HCT116 (cell line): ENCODE results near the gene ITGAV. TPM values are rescaled to one million over a fixed set of nuclear protein-coding genes. Genes with fewer than 3 reads are reported as not detected.
A peak's percentile ranks its signal among the peaks of the same experiment; 100 is the strongest.

ENCODE experiments used
- ATAC-seq: fragments of 200-7000 bp; cut with Tn5 transposase; 2 replicates; pipeline ENCODE4 v1.9.1; 2020; ENCODE audit warnings: mild to moderate bottlenecking, moderate library complexity
- BruUV-seq: library from RNA; stranded (reverse); fragments of 400-500 nt; replicated peaks from 2 replicates; lab custom pipeline; 2021; lab: Mats Ljungman, UMichigan
- CTCF ChIA-PET: fragments of 300-600 bp; sonication (Branson Sonifier 250); formaldehyde crosslinking; loops from one replicate; lab custom pipeline; 2021; ENCODE audit warnings: antibody characterized with exemption; lab: Charles Lee
- POLR2A ChIA-PET: fragments of 300-600, 350-600 bp; sonication (Branson Sonifier 250); formaldehyde crosslinking; loops from one replicate; lab custom pipeline; 2021; ENCODE audit warnings: antibody characterized with exemption; lab: Charles Lee
- RAD21 ChIA-PET, 2 experiments: fragments of 300-600 bp; sonication (Branson Sonifier 250); formaldehyde crosslinking; loops; one replicate each; lab custom pipeline; 2023; ENCODE audit warnings: low total read pairs in 2 of 2; ENCODE audit not compliant: uncharacterized antibody in 2 of 2, unreplicated experiment in 2 of 2, low non-redundant PET in 1 of 2; lab: Charles Lee
- DNase-seq: peaks from one replicate; pipeline ENCODE4 v3.0.0-alpha.2; 2010; ENCODE audit warnings: low read depth, low spot score
- H2AFZ ChIP-seq: fragments of 200-600 bp; shearing (Covaris generic), sonication (generic); 2 replicates; pipeline ENCODE4 v1.6.1; 2017; ENCODE audit warnings: low read depth, mixed run types, mixed read lengths, antibody characterized with exemption, low read length; ENCODE audit not compliant: poor library complexity, severe bottlenecking
- H3K27ac ChIP-seq: 2 replicates; pipeline ENCODE4 v1.5.1; 2012; ENCODE audit warnings: low read depth, low read length
- H3K27me3 ChIP-seq: fragments of 200-600 bp; sonication (generic); 2 replicates; pipeline ENCODE4 v1.6.1; 2016; ENCODE audit warnings: mixed run types, low read length, mixed read lengths; ENCODE audit not compliant: insufficient read depth
- H3K36me3 ChIP-seq, 2 experiments: fragments of 200-500 bp in 1 of 2; fragments of 200-600 bp in 1 of 2; sonication (Bioruptor generic) in 1 of 2; sonication (generic) in 1 of 2; 2 replicates each; pipeline versions ENCODE4 v1.5.1 to v1.6.1; 2014 to 2016; ENCODE audit warnings: low read length in 2 of 2, inconsistent platforms in 1 of 2, mixed read lengths in 1 of 2, mixed run types in 1 of 2; ENCODE audit not compliant: insufficient read depth in 2 of 2, control insufficient read depth in 1 of 2
- H3K4me1 ChIP-seq, 2 experiments: fragments of 200-600 bp in 1 of 2; sonication (generic) in 1 of 2; 2 replicates each; pipeline versions ENCODE4 v1.5.1 to v1.6.1; 2012 to 2017; ENCODE audit warnings: low read length in 2 of 2, inconsistent platforms in 1 of 2, mild to moderate bottlenecking in 1 of 2, mixed read lengths in 1 of 2, mixed run types in 1 of 2, moderate library complexity in 1 of 2; ENCODE audit not compliant: insufficient read depth in 2 of 2, control insufficient read depth in 1 of 2
- H3K4me2 ChIP-seq: fragments of 200-600 bp; sonication (generic); 2 replicates; pipeline ENCODE4 v1.6.1; 2017; ENCODE audit warnings: mixed run types, low read length, mixed read lengths
- H3K4me3 ChIP-seq, 2 experiments: fragments of 200-600 bp in 1 of 2; sonication (generic) in 1 of 2; replicated peaks in 1 of 2; 2 replicates each; pipeline ENCODE4 v1.5.1; 2011 to 2016; ENCODE audit warnings: low read length in 2 of 2, control low read depth in 1 of 2, low read depth in 1 of 2, mild to moderate bottlenecking in 1 of 2, mixed read lengths in 1 of 2, mixed run types in 1 of 2
- H3K79me2 ChIP-seq: fragments of 200-600 bp; sonication (generic); 2 replicates; pipeline ENCODE4 v1.6.1; 2017; ENCODE audit warnings: mild to moderate bottlenecking, mixed run types, low read length, moderate library complexity, mixed read lengths; ENCODE audit not compliant: insufficient read depth
- H3K9ac ChIP-seq: fragments of 200-600 bp; sonication (generic); 2 replicates; pipeline ENCODE4 v1.6.1; 2016; ENCODE audit warnings: low read length, mixed read lengths
- H3K9me2 ChIP-seq: fragments of 200-600 bp; sonication (generic), shearing (Covaris generic); 2 replicates; pipeline ENCODE4 v1.6.1; 2017; ENCODE audit warnings: mixed run types, mild to moderate bottlenecking, moderate library complexity; ENCODE audit not compliant: insufficient read depth
- H3K9me3 ChIP-seq, 2 experiments: fragments of 200-500 bp in 1 of 2; fragments of 200-600 bp in 1 of 2; sonication (Bioruptor generic) in 1 of 2; sonication (generic) in 1 of 2; 2 replicates each; pipeline ENCODE4 v1.6.1; 2014 to 2017; ENCODE audit warnings: low read length in 2 of 2, mixed read lengths in 2 of 2, inconsistent platforms in 1 of 2, low read depth in 1 of 2, mild to moderate bottlenecking in 1 of 2, mixed run types in 1 of 2, moderate library complexity in 1 of 2; ENCODE audit not compliant: control insufficient read depth in 1 of 2, insufficient read depth in 1 of 2
- H4K20me1 ChIP-seq: fragments of 200-600 bp; sonication (generic), shearing (Covaris generic); 2 replicates; pipeline ENCODE4 v1.6.1; 2017; ENCODE audit warnings: mixed run types, mild to moderate bottlenecking, moderate library complexity; ENCODE audit not compliant: insufficient read depth
- ATF3 ChIP-seq: IDR thresholded peaks from 2 replicates; pipeline ENCODE4 v1.6.1; 2012
- CBX3 ChIP-seq: IDR thresholded peaks from 2 replicates; pipeline ENCODE4 v1.6.1; 2012; ENCODE audit warnings: low read depth
- CEBPB ChIP-seq: IDR thresholded peaks from 2 replicates; pipeline ENCODE4 v1.6.1; 2012; ENCODE audit warnings: low read depth
- CTCF ChIP-seq, 3 experiments: fragments of 200-600 bp in 1 of 3; sonication (generic) in 1 of 3; IDR thresholded peaks in 2 of 3; conservative IDR thresholded peaks in 1 of 3; 2 replicates each; pipeline ENCODE4 v1.5.1; 2012 to 2017; ENCODE audit warnings: low read depth in 2 of 3, low read length in 2 of 3, antibody characterized with exemption in 1 of 3, borderline replicate concordance in 1 of 3, control low read depth in 1 of 3, mild to moderate bottlenecking in 1 of 3, mixed read lengths in 1 of 3, mixed run types in 1 of 3, moderate library complexity in 1 of 3; ENCODE audit not compliant: insufficient read depth in 1 of 3
- EGR1 ChIP-seq: IDR thresholded peaks from 2 replicates; pipeline ENCODE4 v1.6.1; 2012; ENCODE audit warnings: low read depth
- ELF1 ChIP-seq: IDR thresholded peaks from 2 replicates; pipeline ENCODE4 v1.6.1; 2012; ENCODE audit warnings: low read depth, borderline replicate concordance
- EZH2phosphoT487 ChIP-seq: fragments of 200-600 bp; IDR thresholded peaks from 2 replicates; pipeline ENCODE4 v1.6.1; 2018; ENCODE audit warnings: antibody characterized with exemption, borderline replicate concordance
- FOSL1 ChIP-seq: IDR thresholded peaks from 2 replicates; pipeline ENCODE4 v1.6.1; 2012; ENCODE audit warnings: low read depth
- JUND ChIP-seq: IDR thresholded peaks from 2 replicates; pipeline ENCODE4 v1.6.1; 2012
- MAX ChIP-seq: IDR thresholded peaks from 2 replicates; pipeline ENCODE4 v1.6.1; 2012
- POLR2A ChIP-seq: IDR thresholded peaks from 2 replicates; pipeline ENCODE4 v1.7.0; 2011; ENCODE audit warnings: borderline replicate concordance; ENCODE audit not compliant: insufficient read depth, insufficient read length; ENCODE audit errors: extremely low read depth
- POLR2AphosphoS5 ChIP-seq: IDR thresholded peaks from 2 replicates; pipeline ENCODE4 v1.6.1; 2011; ENCODE audit warnings: mild to moderate bottlenecking, low read depth, low read length, moderate library complexity
- RAD21 ChIP-seq: IDR thresholded peaks from 2 replicates; pipeline ENCODE4 v1.6.1; 2012; ENCODE audit warnings: low read depth, mild to moderate bottlenecking
- REST ChIP-seq: IDR thresholded peaks from 2 replicates; pipeline ENCODE4 v1.6.1; 2012; ENCODE audit warnings: low read depth
- SIN3A ChIP-seq: IDR thresholded peaks from 2 replicates; pipeline ENCODE4 v1.6.1; 2012; ENCODE audit warnings: low read depth
- SP1 ChIP-seq: IDR thresholded peaks from 2 replicates; pipeline ENCODE4 v1.6.1; 2012; ENCODE audit warnings: low read depth
- SRF ChIP-seq: IDR thresholded peaks from 2 replicates; pipeline ENCODE4 v1.6.1; 2012; ENCODE audit warnings: low read depth
- TCF7L2 ChIP-seq: IDR thresholded peaks from 2 replicates; pipeline ENCODE4 v1.7.0; 2011; ENCODE audit warnings: borderline replicate concordance, inconsistent platforms; ENCODE audit not compliant: insufficient read depth, insufficient read length; ENCODE audit errors: extremely low read depth
- YY1 ChIP-seq: IDR thresholded peaks from 2 replicates; pipeline ENCODE4 v1.6.1; 2011; ENCODE audit warnings: low read length, low read depth, moderate library complexity, mild to moderate bottlenecking; ENCODE audit not compliant: insufficient replicate concordance; ENCODE audit errors: extremely low read depth
- ZBTB33 ChIP-seq: IDR thresholded peaks from 2 replicates; pipeline ENCODE4 v1.6.1; 2011; ENCODE audit warnings: mild to moderate bottlenecking, low read length, moderate library complexity; ENCODE audit not compliant: insufficient replicate concordance; ENCODE audit errors: extremely low read depth
- ZFX ChIP-seq: fragments of 450-650 bp; IDR thresholded peaks from 2 replicates; pipeline ENCODE4 v1.6.1; 2017
- ZNF274 ChIP-seq: fragments of 200-500 bp; sonication (Bioruptor generic); IDR thresholded peaks from 2 replicates; pipeline ENCODE4 v1.6.1; 2014; ENCODE audit warnings: mild to moderate bottlenecking, low read depth, low read length, inconsistent platforms
- intact Hi-C: fragments of 100-400 bp; cut with micrococcal nuclease; formaldehyde crosslinking; loops from 2 replicates; pipeline ENCODE4 v1.10.0; 2022
- total RNA-seq: library from RNA; stranded (reverse); gene quantifications from one replicate; pipeline ENCODE4 v1.2.1, GENCODE V29; 2021; ENCODE audit not compliant: unreplicated experiment

Gene ITGAV
- total RNA-seq, 1 experiment from 2014 or later, result 36.3 TPM

DNA sequence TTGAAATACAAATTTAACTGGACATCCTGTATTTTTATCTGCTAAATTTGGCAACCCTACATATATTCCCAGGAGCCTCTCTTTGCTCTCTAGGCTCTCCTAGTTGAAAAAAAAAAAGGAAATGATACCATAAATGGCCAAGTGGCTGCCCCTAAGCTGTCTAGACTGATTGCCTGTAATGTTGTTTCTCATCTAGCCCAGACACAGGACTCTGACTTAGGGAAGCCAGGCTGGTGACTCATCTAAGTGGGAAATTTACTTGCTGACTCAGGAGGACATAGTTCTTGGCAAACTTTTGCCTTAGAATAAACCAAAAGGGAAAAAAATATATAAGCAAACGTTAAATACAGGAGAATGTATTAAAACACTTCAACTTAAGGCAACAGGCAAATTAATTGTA is 14.6 kb upstream of the ITGAV start:
- peak overlapping the region; percentile 16 for H2AFZ ChIP-seq
- ChIA-PET CTCF (no interaction called here), RAD21 (no interaction called here), POLR2A (interaction anchor here (1.3 kb wide), 1 partner anchor 14 kb away, joined by 5 read pairs; the partner anchor contains the start of gene ITGAV)
- no peaks in the 10 kb centered on the region for H3K9me3 ChIP-seq
- intact Hi-C loops, result no loop called here
- no peaks in the 10 kb centered on the region for H3K36me3 ChIP-seq
- ATAC-seq, result peak; percentile 92
- no peaks in the 10 kb centered on the region for H3K9me2 ChIP-seq
- H3K27ac ChIP-seq, result no peak overlapping the region
- DNase-seq, result peak; percentile 83
- no peaks in the 10 kb centered on the region for H3K79me2 ChIP-seq
- BruUV-seq, result no TSS peak
- H3K4me2 ChIP-seq, result peak overlapping the region; percentile 29
- H3K27me3 ChIP-seq, result no peaks in the 10 kb centered on the region
- H4K20me1 ChIP-seq, result no peaks in the 10 kb centered on the region
- no peak overlapping the region for H3K9ac ChIP-seq
- peaks cover 28 to 39% of the 10 kb centered on the region in 2 experiments for H3K4me1 ChIP-seq
- no peak overlapping the region for H3K4me3 ChIP-seq
- no peak for TF ChIP-seq EGR1
- TF ChIP-seq FOSL1, result peak; percentile 84
- no peak for TF ChIP-seq ZFX
- TF ChIP-seq CTCF (IDR thresholded peaks at IDR 0.05 in 2 of 3, conservative IDR thresholded peaks at IDR 0.05 in 1 of 3; ENCODE audit: borderline replicate concordance in 1 of 3, insufficient read depth in 1 of 3, low read depth in 2 of 3, low read length in 2 of 3), result no peak
- TF ChIP-seq ZNF274, result no peak
- no peak for TF ChIP-seq ELF1
- TF ChIP-seq EZH2phosphoT487, result no peak
- peak; percentile 84 for TF ChIP-seq JUND
- no peak for TF ChIP-seq MAX
- peak; percentile 99 for TF ChIP-seq SRF
- TF ChIP-seq SIN3A, result 0 out of 2 replicates have a peak, but pooled peaks have one; percentile 22
- TF ChIP-seq SP1, result peak; percentile 72
- TF ChIP-seq CEBPB, result peak; percentile 55
- no peak for TF ChIP-seq POLR2A
- TF ChIP-seq RAD21, result no peak
- no peak for TF ChIP-seq YY1
- TF ChIP-seq TCF7L2, result no peak
- no peak for TF ChIP-seq ZBTB33
- peak; percentile 35; the same call in 1 of the 2 replicates for TF ChIP-seq POLR2AphosphoS5
- TF ChIP-seq ATF3, result no peak
- TF ChIP-seq REST, result no peak
- TF ChIP-seq CBX3, result peak; percentile 74
